Measurements from ENCODE around the gene ABTB2. TPM values are rescaled to one million over a fixed set of nuclear protein-coding genes. Genes with fewer than 3 reads are reported as not detected.
"Not testable (repeated sequence)": the region's sequence is repeated elsewhere in the genome, so short reads cannot be mapped to it uniquely, and the experiment has no call there.

ABTB2 gene
- total RNA-seq, 4 donors from 2014 or later, result 3.4 to 6.2 (median 4.2) TPM

DNA sequence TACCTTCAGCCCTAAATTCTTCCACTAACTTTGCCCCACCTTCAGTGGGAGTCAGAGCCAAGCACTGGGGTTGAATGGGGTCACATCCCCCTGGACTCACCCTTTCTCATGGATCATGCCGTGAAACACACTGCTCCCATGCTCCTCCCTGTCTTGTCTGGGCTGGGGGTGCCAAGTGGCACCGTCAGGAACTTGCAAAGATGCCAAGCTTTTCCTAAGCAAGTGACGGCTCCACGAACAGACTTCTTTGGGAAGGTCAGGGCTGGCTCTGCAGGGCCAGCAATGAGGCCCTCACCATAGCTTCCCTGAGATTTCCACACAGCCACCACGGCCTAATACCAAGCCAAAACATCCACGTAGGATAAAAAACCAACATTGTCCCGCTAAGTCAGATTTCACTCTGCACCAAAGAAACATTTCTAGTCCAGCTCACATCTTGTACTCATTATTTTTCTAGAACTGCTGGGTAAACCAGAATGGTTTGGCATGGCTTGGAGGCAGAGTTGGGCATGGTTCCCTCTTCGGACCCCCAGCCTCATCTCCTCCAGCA lies 175.9 kb downstream of the ABTB2 start:
- DNase-seq (ENCODE audit: low spot score) (no peak), ATAC-seq (ENCODE audit: low FRiP score) (no peak)
- TF ChIP-seq, protein P1, sequence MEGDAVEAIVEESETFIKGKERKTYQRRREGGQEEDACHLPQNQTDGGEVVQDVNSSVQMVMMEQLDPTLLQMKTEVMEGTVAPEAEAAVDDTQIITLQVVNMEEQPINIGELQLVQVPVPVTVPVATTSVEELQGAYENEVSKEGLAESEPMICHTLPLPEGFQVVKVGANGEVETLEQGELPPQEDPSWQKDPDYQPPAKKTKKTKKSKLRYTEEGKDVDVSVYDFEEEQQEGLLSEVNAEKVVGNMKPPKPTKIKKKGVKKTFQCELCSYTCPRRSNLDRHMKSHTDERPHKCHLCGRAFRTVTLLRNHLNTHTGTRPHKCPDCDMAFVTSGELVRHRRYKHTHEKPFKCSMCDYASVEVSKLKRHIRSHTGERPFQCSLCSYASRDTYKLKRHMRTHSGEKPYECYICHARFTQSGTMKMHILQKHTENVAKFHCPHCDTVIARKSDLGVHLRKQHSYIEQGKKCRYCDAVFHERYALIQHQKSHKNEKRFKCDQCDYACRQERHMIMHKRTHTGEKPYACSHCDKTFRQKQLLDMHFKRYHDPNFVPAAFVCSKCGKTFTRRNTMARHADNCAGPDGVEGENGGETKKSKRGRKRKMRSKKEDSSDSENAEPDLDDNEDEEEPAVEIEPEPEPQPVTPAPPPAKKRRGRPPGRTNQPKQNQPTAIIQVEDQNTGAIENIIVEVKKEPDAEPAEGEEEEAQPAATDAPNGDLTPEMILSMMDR (IDR thresholded peaks at IDR 0.05), result no peak

DNA sequence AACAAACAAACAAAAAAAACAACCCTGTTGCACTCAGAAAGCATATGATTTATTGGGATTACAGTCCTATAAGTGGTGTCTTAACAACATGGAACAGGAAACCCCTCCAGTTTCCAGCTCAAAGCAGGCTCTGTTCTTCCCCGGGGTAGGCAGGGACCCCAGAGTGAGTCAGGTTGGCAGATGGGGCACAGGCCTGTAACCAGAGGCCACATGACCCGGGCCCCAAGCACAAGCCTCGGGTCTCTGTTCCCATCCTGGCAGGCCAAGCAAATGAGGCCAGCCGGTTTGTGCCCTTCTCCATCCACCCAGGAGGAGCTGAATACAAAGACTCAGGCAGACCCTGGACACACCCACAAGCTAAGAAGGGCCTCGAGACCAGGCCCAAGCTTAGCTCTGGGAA lies 176.6 kb downstream of the ABTB2 start:
- ATAC-seq (ENCODE audit: low FRiP score) (no peak), DNase-seq (ENCODE audit: low spot score) (no peak)
- TF ChIP-seq, protein P1 (IDR thresholded peaks at IDR 0.05), result no peak

DNA sequence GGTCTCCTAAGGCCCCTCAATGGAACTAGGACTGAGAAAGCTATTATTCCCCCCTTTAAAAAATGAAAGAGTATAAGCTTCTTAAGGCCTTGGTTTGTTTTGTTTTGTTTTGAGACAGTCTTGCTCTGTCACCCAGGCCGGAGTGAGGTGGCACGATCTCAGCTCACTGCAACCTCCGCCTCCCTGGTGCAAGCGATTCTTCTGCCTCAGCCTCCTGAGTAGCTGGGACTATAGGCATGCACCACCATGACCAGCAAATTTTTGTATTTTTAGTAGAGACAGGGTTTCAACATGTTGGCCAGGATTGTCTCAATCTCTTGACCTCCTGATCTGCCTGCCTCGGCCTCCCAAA lies 177.0 kb downstream of the ABTB2 start:
- not testable (repeated sequence) for ATAC-seq (ENCODE audit: low FRiP score); DNase-seq (ENCODE audit: low spot score)

DNA sequence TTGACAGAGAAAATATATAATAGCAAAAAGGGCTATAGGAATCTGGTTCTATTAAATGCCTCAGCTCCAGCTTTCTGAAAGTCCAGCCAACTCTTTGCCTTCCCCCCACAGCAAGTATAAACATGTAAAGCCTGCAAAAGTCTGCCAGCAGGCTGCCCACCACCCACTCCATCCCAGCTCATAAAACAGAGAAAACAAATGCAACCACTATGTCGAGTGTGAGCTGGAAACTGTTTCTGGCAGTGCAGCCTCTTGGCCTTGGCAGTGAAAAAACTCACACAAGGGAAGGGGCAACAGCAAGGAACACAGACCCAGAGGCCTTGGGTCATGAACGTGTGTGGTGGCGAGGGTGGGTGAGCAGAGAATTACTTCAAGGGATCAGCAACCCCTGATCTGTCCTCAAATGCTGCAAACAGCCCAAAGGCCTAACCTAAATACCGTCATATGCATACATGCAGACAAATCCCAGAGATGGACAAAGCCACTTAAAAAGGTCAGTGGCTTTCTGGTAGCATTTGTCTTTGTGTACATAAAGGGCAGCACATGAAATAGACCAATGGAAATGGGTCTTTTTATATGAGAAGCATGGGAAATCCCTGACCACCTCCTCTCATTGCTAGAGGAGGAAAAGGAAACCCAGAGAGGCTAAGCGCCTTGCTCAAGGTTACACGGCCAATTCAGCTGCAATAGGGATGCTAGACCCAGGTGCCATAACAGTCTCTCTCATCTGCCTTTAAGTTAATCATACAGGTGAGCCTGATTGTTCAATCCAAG lies 177.6 kb downstream of the ABTB2 start:
- ATAC-seq (ENCODE audit: low FRiP score) (no peak), DNase-seq (ENCODE audit: low spot score) (no peak)
- TF ChIP-seq, protein P1 (IDR thresholded peaks at IDR 0.05), result no peak

DNA sequence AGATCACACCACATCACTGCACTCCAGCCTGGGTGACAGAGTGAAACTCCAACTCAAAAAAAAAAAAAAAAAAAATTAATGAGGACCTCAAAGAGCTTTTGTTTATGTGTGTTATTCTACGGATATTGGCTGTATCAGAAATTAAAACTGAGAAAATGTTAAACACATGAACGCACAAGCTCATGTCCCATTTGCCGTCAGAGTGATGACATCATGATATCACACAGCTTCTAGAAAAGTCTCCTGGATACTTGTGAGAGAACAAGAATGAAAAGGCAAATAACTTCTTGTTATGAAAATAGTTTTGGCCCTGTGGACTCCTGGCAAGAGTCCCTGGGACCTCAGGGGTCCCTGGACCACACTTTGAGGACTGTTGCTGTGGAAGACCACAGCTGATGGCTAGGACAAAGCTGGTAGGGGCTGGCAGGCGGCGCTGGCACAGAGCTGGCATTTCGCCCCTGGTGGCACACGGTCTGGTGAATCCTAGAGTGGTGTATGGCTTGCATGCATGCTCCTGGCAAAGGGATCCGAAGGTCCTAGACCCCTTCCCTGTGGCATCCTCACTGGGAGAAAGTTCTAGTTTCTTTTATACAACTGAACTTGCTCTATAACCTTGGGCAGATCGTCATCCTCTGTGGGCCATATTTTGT lies 178.7 kb downstream of the ABTB2 start:
- ATAC-seq (ENCODE audit: low FRiP score) (no peak), DNase-seq (ENCODE audit: low spot score) (no peak)
- TF ChIP-seq, protein P1 (IDR thresholded peaks at IDR 0.05), result no peak

DNA sequence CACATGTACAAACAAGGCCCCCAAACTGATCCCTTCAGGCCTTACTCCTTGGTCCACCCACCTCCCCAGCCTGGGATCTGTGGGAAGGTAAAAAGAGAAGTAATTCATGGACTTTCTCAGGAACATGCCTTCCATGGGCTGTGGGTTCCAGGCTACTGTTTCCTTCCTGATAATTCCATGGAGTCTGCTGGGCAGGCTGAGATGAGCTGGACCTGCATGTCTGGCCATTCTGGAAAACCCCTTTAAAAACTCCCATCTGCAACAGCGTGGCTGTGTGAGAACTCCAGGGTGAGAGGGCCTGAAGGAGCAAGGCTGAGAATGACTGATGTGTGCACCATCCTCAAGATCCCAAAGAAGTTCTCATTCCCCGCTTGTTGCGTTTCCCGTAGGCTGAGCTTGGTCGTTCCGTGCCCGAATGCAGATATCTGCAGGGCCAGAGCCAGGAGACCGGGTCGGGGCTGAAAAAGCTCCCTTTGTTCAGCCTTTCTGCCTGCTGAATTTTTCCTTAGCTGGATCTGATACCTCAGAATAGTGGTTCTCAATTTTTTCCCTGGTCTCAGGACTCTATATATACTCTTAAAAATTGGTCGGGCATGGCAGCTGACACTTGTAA lies 179.5 kb downstream of the ABTB2 start:
- ATAC-seq (ENCODE audit: low FRiP score) (no peak), DNase-seq (ENCODE audit: low spot score) (no peak)
- TF ChIP-seq, protein P1 (IDR thresholded peaks at IDR 0.05), result no peak

DNA sequence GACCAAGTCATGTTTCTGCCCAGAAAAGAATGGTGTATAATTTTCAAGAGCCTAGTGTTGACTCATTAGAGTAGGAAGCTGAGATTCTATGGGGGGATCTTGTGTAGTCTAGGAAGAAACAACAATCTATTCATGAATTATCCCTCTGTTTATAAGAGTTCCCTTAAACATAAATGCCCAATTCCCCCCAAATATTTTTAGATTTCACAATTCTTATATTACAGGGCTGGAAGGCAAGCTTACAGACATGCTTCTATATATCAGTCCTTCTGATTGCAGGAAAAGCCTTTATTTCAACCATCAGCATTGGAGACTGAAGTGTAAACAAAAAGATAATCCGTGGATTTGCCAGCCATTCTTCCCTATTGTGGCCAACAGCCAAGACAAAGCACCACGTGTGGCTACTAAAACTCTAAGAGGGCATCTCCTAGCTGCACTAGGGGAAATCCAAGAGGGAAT lies 181.0 kb downstream of the ABTB2 start:
- DNase-seq (ENCODE audit: low spot score) (no peak), ATAC-seq (ENCODE audit: low FRiP score) (no peak)
- TF ChIP-seq, protein P1 (IDR thresholded peaks at IDR 0.05), result no peak
